ENCODE results near the gene PDZD2. TPM values are rescaled to one million over a fixed set of nuclear protein-coding genes. Genes with fewer than 3 reads are reported as not detected.
"Not testable (repeated sequence)": the region's sequence is repeated elsewhere in the genome, so short reads cannot be mapped to it uniquely, and the experiment has no call there.

PDZD2 gene
- polyA plus RNA-seq, 3 donors, result 0.10 TPM; not detected in 2

- H3K4me1 Mint-ChIP-seq; H4K20me1 ChIP-seq (ENCODE audit: insufficient read depth, low read length); H3K27me3 Mint-ChIP-seq (ENCODE audit: low read depth in 3 of 3); H3K4me2 ChIP-seq (replicated peaks; ENCODE audit: extremely low read depth, low read length, poor library complexity, severe bottlenecking); DNase-seq; H3K27me3 ChIP-seq (ENCODE audit: control insufficient read depth in 2 of 2, insufficient read depth in 2 of 2, low read length in 2 of 2); H3K27ac ChIP-seq (ENCODE audit: low read depth in 1 of 2, low read length in 2 of 2); H3K4me3 ChIP-seq (replicated peaks in 1 of 3; ENCODE audit: low read depth in 2 of 3, low read length in 3 of 3); H3K9ac ChIP-seq (ENCODE audit: insufficient read depth, low read length, poor library complexity, severe bottlenecking); intact Hi-C loops (cut with micrococcal nuclease); H2AFZ ChIP-seq (ENCODE audit: insufficient read depth, low read depth, low read length, poor library complexity, severe bottlenecking); H3K4me3 Mint-ChIP-seq; H3K4me1 ChIP-seq (ENCODE audit: control insufficient read depth in 1 of 2, insufficient read depth in 2 of 2, low read length in 2 of 2); H3K36me3 Mint-ChIP-seq; H3K79me2 ChIP-seq (ENCODE audit: insufficient read depth, low read length); H3K36me3 ChIP-seq (replicated peaks in 1 of 2; ENCODE audit: control insufficient read depth in 1 of 2, insufficient read depth in 2 of 2, low read length in 2 of 2): not testable (repeated sequence)
- H3K9me3 ChIP-seq (replicated peaks in 1 of 2; ENCODE audit: control insufficient read depth in 1 of 2, insufficient read depth in 1 of 2, low read length in 2 of 2), result peaks cover 4 to 24% of the 10 kb centered on the region in 2 donors
- Mint-ChIP-seq H3K27ac (peak overlapping the region in 1 of 7 donors; percentile 42), H3K9me3 (peaks cover 15 to 34% (median 22%) of the 10 kb centered on the region in 7 donors)
- WGBS (ENCODE audit: insufficient coverage), result 93% methylated on average over 21 of the region's 26 CpGs
These were observed 400.7 kb downstream of the PDZD2 start for GRCh38 chr5:32039601-32040000.

DNA sequence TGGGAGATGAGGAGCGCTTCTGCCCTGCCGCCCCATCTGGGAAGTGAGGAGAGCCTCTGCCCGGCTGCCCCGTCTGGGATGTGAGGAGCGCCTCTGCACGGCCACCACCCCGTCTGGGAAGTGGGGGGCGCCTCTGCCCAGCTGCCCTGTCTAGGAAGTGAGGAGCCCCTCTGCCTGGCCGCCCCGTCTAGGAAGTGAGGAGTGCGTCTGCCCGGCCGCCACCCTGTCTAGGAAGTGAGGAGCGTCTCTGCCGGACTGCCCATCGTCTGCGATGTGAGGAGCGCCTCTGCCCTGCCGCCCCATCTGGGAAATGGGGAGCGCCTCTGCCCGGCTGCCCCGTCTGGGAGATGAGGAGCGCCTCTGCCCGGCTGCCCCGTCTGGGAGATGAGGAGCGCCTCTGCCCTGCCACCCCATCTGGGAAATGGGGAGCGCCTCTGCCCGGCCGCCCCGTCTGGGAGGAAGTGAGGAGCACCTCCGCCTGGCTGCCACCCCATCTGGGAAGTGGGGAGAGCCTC, 401.3 kb downstream of the PDZD2 start:
- DNase-seq; H3K4me1 Mint-ChIP-seq; H3K36me3 Mint-ChIP-seq; intact Hi-C loops (cut with micrococcal nuclease); H3K27ac ChIP-seq (ENCODE audit: low read depth in 1 of 2, low read length in 2 of 2); H3K27me3 ChIP-seq (ENCODE audit: control insufficient read depth in 2 of 2, insufficient read depth in 2 of 2, low read length in 2 of 2); H3K4me2 ChIP-seq (replicated peaks; ENCODE audit: extremely low read depth, low read length, poor library complexity, severe bottlenecking); H4K20me1 ChIP-seq (ENCODE audit: insufficient read depth, low read length); H3K79me2 ChIP-seq (ENCODE audit: insufficient read depth, low read length); H3K27me3 Mint-ChIP-seq (ENCODE audit: low read depth in 3 of 3); H3K9ac ChIP-seq (ENCODE audit: insufficient read depth, low read length, poor library complexity, severe bottlenecking); H2AFZ ChIP-seq (ENCODE audit: insufficient read depth, low read depth, low read length, poor library complexity, severe bottlenecking); H3K27ac Mint-ChIP-seq; H3K36me3 ChIP-seq (replicated peaks in 1 of 2; ENCODE audit: control insufficient read depth in 1 of 2, insufficient read depth in 2 of 2, low read length in 2 of 2); H3K4me3 ChIP-seq (replicated peaks in 1 of 3; ENCODE audit: low read depth in 2 of 3, low read length in 3 of 3); H3K4me1 ChIP-seq (ENCODE audit: control insufficient read depth in 1 of 2, insufficient read depth in 2 of 2, low read length in 2 of 2); H3K4me3 Mint-ChIP-seq: not testable (repeated sequence)
- peaks cover 4 to 24% of the 10 kb centered on the region in 2 donors for H3K9me3 ChIP-seq (replicated peaks in 1 of 2; ENCODE audit: control insufficient read depth in 1 of 2, insufficient read depth in 1 of 2, low read length in 2 of 2)
- over 99% methylated on average over 24 of the region's 31 CpGs for WGBS (ENCODE audit: insufficient coverage)
- peaks cover 15 to 34% (median 22%) of the 10 kb centered on the region in 7 donors for H3K9me3 Mint-ChIP-seq

DNA sequence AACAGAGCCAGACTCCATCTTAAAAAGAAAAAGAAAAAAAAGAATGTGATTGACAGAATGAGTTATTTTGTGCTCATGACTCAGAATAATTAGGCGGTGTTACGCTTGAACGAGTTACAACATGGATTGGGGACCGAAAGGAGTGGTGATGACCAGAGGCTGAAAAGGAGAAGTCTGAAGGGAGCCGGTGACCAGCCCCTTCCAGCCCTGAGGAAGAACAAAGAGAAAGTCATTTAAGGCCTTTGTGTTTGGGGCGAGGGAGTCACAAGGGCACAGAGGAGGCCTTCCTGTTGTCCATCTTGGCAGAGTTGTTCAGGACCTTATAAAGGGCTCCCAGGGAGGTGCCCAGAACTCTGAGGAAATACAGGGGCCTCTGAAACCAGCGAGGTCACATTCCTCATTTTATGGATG, 403.6 kb downstream of the PDZD2 start:
- H3K4me3 ChIP-seq (replicated peaks in 1 of 3; ENCODE audit: low read depth in 2 of 3, low read length in 3 of 3), result no peak overlapping the region
- H3K27ac ChIP-seq (ENCODE audit: low read depth in 1 of 2, low read length in 2 of 2), result no peak overlapping the region
- no peaks in the 10 kb centered on the region for H3K36me3 Mint-ChIP-seq
- intact Hi-C loops (cut with micrococcal nuclease), result no loop called here
- peaks cover 4 to 24% of the 10 kb centered on the region in 2 donors for H3K9me3 ChIP-seq (replicated peaks in 1 of 2; ENCODE audit: control insufficient read depth in 1 of 2, insufficient read depth in 1 of 2, low read length in 2 of 2)
- H3K79me2 ChIP-seq (ENCODE audit: insufficient read depth, low read length), result no peaks in the 10 kb centered on the region
- no peak overlapping the region for H2AFZ ChIP-seq (ENCODE audit: insufficient read depth, low read depth, low read length, poor library complexity, severe bottlenecking)
- 48% methylated on average over 6 of the region's 7 CpGs for WGBS (ENCODE audit: insufficient coverage)
- no peak overlapping the region for H3K4me2 ChIP-seq (replicated peaks; ENCODE audit: extremely low read depth, low read length, poor library complexity, severe bottlenecking)
- H3K27me3 Mint-ChIP-seq (ENCODE audit: low read depth in 3 of 3), result peaks cover 1 to 5% (median 1%) of the 10 kb centered on the region in 3 donors
- H3K9me3 Mint-ChIP-seq, result peaks cover 15 to 34% (median 22%) of the 10 kb centered on the region in 7 donors
- H3K9ac ChIP-seq (ENCODE audit: insufficient read depth, low read length, poor library complexity, severe bottlenecking), result no peak overlapping the region
- peak; percentile 72 to 85 (median 76) for DNase-seq
- no peaks in the 10 kb centered on the region for H3K4me1 ChIP-seq (ENCODE audit: control insufficient read depth in 1 of 2, insufficient read depth in 2 of 2, low read length in 2 of 2)
- peak overlapping the region; percentile 26 to 89 (median 66) for H3K27ac Mint-ChIP-seq
- no peaks in the 10 kb centered on the region for H4K20me1 ChIP-seq (ENCODE audit: insufficient read depth, low read length)
- no peak for TF ChIP-seq CTCF (IDR thresholded peaks at IDR 0.05)
- no peak overlapping the region for H3K4me3 Mint-ChIP-seq
- H3K27me3 ChIP-seq (ENCODE audit: control insufficient read depth in 2 of 2, insufficient read depth in 2 of 2, low read length in 2 of 2), result no peaks in the 10 kb centered on the region
- H3K4me1 Mint-ChIP-seq, result peaks cover 5% of the 10 kb centered on the region
- no peaks in the 10 kb centered on the region for H3K36me3 ChIP-seq (replicated peaks in 1 of 2; ENCODE audit: control insufficient read depth in 1 of 2, insufficient read depth in 2 of 2, low read length in 2 of 2)

Measured in CD14-positive monocyte (primary cell).